OCI-LY1 (cell line): ENCODE data around the gene ITSN1.

Source experiments
- H2AFZ ChIP-seq: fragments of 200-600 bp; sonication (generic), shearing (Covaris generic); 2 replicates; pipeline ENCODE4 v1.6.0; 2014; ENCODE audit warnings: antibody characterized with exemption, mild to moderate bottlenecking, low read length
- H3F3A ChIP-seq: fragments of 200-600 bp; sonication (generic), shearing (Covaris generic); 2 replicates; pipeline ENCODE4 v1.6.0; 2014; ENCODE audit warnings: mild to moderate bottlenecking, antibody characterized with exemption, low read length, moderate library complexity; ENCODE audit not compliant: insufficient read depth
- H3K27ac ChIP-seq: fragments of 200-600 bp; sonication (generic); 2 replicates; pipeline ENCODE4 v1.5.1; 2014; ENCODE audit warnings: low read length, mixed run types, mild to moderate bottlenecking, low read depth; ENCODE audit not compliant: poor library complexity, severe bottlenecking
- H3K27me3 ChIP-seq: fragments of 200-600 bp; sonication (generic); 2 replicates; pipeline ENCODE4 v1.6.0; 2014; ENCODE audit warnings: antibody characterized with exemption, mild to moderate bottlenecking, low read length, moderate library complexity; ENCODE audit not compliant: insufficient read depth
- H3K36me3 ChIP-seq: fragments of 200-600 bp; sonication (generic); 2 replicates; pipeline ENCODE4 v1.6.1; 2014; ENCODE audit warnings: mild to moderate bottlenecking, antibody characterized with exemption, low read length, moderate library complexity, mixed read lengths; ENCODE audit not compliant: insufficient read depth
- H3K4me1 ChIP-seq: fragments of 200-600 bp; sonication (generic); 2 replicates; pipeline ENCODE4 v1.5.1; 2014; ENCODE audit warnings: mild to moderate bottlenecking, low read length, moderate library complexity; ENCODE audit not compliant: insufficient read depth, severe bottlenecking
- H3K4me2 ChIP-seq: fragments of 200-600 bp; sonication (generic), shearing (Covaris generic); 2 replicates; pipeline ENCODE4 v1.6.1; 2014; ENCODE audit warnings: low read length
- H3K4me3 ChIP-seq: fragments of 200-600 bp; sonication (generic); 2 replicates; pipeline ENCODE4 v1.5.1; 2014; ENCODE audit warnings: low read length, low read depth, mild to moderate bottlenecking, mixed read lengths; ENCODE audit not compliant: poor library complexity, severe bottlenecking
- H3K79me2 ChIP-seq: fragments of 200-600 bp; shearing (Covaris generic); 2 replicates; pipeline ENCODE4 v1.6.1; 2016; ENCODE audit warnings: mixed run types, low read length, mixed read lengths; ENCODE audit not compliant: insufficient read depth
- H3K9ac ChIP-seq: fragments of 200-600 bp; sonication (generic), shearing (Covaris generic); 2 replicates; pipeline ENCODE4 v1.6.1; 2014; ENCODE audit warnings: mild to moderate bottlenecking, low read length, mixed read lengths
- H3K9me2 ChIP-seq: fragments of 200-600 bp; sonication (generic), shearing (Covaris generic); 2 replicates; pipeline ENCODE4 v1.6.1; 2014; ENCODE audit warnings: low read depth, mild to moderate bottlenecking, low read length, mixed read lengths
- H3K9me3 ChIP-seq: fragments of 200-600 bp; shearing (Covaris generic); 2 replicates; pipeline ENCODE4 v1.6.1; 2014; ENCODE audit warnings: low read length, mixed read lengths
- H4K20me1 ChIP-seq: fragments of 200-600 bp; sonication (generic), shearing (Covaris generic); 2 replicates; pipeline ENCODE4 v1.6.0; 2016; ENCODE audit warnings: mild to moderate bottlenecking, low read length; ENCODE audit not compliant: insufficient read depth
- EZH2 ChIP-seq: fragments of 200-600 bp; sonication (generic), shearing (Covaris generic); IDR thresholded peaks from 2 replicates; pipeline ENCODE4 v1.8.0; 2017; ENCODE audit warnings: borderline replicate concordance, mixed run types, mild to moderate bottlenecking, antibody characterized with exemption, low read length, moderate library complexity, mixed read lengths
- TF ChIP-seq, protein P1 (sequence below): fragments of 200-600 bp; sonication (generic), shearing (Covaris generic); IDR thresholded peaks from 2 replicates; pipeline ENCODE4 v1.5.1; 2017; ENCODE audit warnings: mild to moderate bottlenecking, antibody characterized with exemption, low read length, moderate library complexity, mixed read lengths

ITSN1 gene

GRCh38 chr21:33947451-33948095 is 305.3 kb downstream of the ITSN1 start:
- H3K36me3 ChIP-seq: no peaks in the 10 kb centered on the region
- no peaks in the 10 kb centered on the region for H4K20me1 ChIP-seq
- no peaks in the 10 kb centered on the region for H3K27me3 ChIP-seq
- H3K9ac ChIP-seq: peak overlapping the region; percentile 55
- H3K79me2 ChIP-seq: no peaks in the 10 kb centered on the region
- peaks cover 65% of the 10 kb centered on the region for H3K4me1 ChIP-seq
- TF ChIP-seq, protein P1, sequence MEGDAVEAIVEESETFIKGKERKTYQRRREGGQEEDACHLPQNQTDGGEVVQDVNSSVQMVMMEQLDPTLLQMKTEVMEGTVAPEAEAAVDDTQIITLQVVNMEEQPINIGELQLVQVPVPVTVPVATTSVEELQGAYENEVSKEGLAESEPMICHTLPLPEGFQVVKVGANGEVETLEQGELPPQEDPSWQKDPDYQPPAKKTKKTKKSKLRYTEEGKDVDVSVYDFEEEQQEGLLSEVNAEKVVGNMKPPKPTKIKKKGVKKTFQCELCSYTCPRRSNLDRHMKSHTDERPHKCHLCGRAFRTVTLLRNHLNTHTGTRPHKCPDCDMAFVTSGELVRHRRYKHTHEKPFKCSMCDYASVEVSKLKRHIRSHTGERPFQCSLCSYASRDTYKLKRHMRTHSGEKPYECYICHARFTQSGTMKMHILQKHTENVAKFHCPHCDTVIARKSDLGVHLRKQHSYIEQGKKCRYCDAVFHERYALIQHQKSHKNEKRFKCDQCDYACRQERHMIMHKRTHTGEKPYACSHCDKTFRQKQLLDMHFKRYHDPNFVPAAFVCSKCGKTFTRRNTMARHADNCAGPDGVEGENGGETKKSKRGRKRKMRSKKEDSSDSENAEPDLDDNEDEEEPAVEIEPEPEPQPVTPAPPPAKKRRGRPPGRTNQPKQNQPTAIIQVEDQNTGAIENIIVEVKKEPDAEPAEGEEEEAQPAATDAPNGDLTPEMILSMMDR: no peak
- no peak for TF ChIP-seq EZH2
- H3F3A ChIP-seq: no peaks in the 10 kb centered on the region
- peak overlapping the region; percentile 47 for H3K4me3 ChIP-seq
- no peak overlapping the region for H2AFZ ChIP-seq
- peak overlapping the region; percentile 98 for H3K27ac ChIP-seq
- H3K9me3 ChIP-seq: peaks cover 5% of the 10 kb centered on the region
- H3K4me2 ChIP-seq: peak overlapping the region; percentile 62
- H3K9me2 ChIP-seq: no peaks in the 10 kb centered on the region

- H3K36me3 ChIP-seq: no peaks in the 10 kb centered on the region
- H3K4me3 ChIP-seq: peak overlapping the region; percentile 47
- H3K4me1 ChIP-seq: peaks cover 65% of the 10 kb centered on the region
- peak overlapping the region; percentile 62 for H3K4me2 ChIP-seq
- no peaks in the 10 kb centered on the region for H3F3A ChIP-seq
- H3K27ac ChIP-seq: peak overlapping the region; percentile 98
- H3K9ac ChIP-seq: peak overlapping the region; percentile 63
- H4K20me1 ChIP-seq: no peaks in the 10 kb centered on the region
- no peaks in the 10 kb centered on the region for H3K9me2 ChIP-seq
- no peak for TF ChIP-seq EZH2
- TF ChIP-seq, protein P1: no peak
- no peak overlapping the region for H2AFZ ChIP-seq
- no peaks in the 10 kb centered on the region for H3K79me2 ChIP-seq
- no peaks in the 10 kb centered on the region for H3K27me3 ChIP-seq
- peaks cover 5% of the 10 kb centered on the region for H3K9me3 ChIP-seq
Observed at GRCh38 chr21:33948096-33948950, 306.0 kb downstream of the ITSN1 start.

DNA sequence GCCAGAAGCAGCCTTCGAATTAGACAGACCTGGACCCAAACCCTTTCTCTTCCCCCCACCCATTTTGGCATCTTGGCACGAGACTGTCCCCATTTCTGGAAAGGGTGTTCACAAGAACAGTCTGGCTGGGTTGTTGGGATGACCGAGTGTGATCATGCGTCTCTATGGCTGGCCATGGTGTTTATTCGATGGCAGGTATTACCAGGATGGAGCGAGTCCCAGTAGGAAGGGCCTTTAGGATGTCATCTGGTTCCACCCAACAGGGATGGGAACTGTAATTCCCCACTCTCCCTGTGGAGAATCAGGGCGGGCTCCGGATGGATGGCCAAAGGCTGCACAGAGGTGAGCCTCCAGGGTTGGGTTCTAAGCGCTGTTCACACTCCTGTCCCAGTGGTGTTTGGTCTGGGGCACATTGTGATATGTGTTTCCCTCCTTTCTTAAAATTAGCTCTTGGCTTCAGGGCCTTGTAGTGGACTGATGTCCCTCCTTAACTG is 306.7 kb downstream of the ITSN1 start:
- Histone ChIP-seq H4K20me1 (no peaks in the 10 kb centered on the region), H3K4me2 (peak overlapping the region; percentile 62), H3K27ac (peak overlapping the region; percentile 98), H3K36me3 (peaks cover 2% of the 10 kb centered on the region; the same call in 1 of the 2 replicates), H3K9ac (peak overlapping the region; percentile 63), H3K9me2 (no peaks in the 10 kb centered on the region), H3K27me3 (no peaks in the 10 kb centered on the region), H2AFZ (no peak overlapping the region), H3K4me3 (peak overlapping the region; percentile 47), H3K9me3 (peaks cover 5% of the 10 kb centered on the region), H3K79me2 (no peaks in the 10 kb centered on the region), H3K4me1 (peaks cover 65% of the 10 kb centered on the region), H3F3A (no peaks in the 10 kb centered on the region)
- TF ChIP-seq, protein P1: no peak
- TF ChIP-seq EZH2: no peak
